Measurements from ENCODE around the gene GPR25. TPM values are rescaled to one million over a fixed set of nuclear protein-coding genes. Genes with fewer than 3 reads are reported as not detected.

The GPR25 gene
- total RNA-seq, 4 donors from 2014 or later = 0.24 TPM; not detected in 3

DNA sequence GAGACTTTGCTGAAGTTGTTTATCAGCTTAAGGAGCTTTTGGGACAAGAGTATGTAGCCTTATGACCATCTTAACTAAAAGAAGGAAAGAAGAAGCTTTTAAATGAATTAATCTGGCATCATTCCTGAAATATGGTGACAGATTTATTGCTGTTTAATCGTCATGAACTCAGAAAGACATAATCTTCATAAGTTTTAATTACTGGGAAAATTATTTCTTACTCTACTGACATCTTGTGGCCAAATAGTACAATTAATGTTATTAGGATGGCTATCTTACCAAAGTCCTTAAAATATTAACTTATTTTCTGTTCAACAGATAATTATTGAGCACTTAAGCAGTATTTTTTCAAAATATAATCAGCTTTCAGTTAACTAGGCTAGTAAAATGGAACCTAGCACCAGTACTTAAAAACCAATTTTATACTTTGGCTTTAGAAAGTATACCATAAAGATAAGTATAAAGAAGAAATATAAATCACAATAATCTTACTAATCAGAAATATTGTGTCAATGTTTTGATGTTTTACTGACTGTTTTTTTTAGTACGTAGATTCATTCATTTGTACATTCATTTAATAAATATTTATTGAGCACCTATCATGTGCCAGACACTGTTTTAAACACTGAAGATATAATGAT lies 34.7 kb upstream of the GPR25 start:
- TF ChIP-seq, protein P1, sequence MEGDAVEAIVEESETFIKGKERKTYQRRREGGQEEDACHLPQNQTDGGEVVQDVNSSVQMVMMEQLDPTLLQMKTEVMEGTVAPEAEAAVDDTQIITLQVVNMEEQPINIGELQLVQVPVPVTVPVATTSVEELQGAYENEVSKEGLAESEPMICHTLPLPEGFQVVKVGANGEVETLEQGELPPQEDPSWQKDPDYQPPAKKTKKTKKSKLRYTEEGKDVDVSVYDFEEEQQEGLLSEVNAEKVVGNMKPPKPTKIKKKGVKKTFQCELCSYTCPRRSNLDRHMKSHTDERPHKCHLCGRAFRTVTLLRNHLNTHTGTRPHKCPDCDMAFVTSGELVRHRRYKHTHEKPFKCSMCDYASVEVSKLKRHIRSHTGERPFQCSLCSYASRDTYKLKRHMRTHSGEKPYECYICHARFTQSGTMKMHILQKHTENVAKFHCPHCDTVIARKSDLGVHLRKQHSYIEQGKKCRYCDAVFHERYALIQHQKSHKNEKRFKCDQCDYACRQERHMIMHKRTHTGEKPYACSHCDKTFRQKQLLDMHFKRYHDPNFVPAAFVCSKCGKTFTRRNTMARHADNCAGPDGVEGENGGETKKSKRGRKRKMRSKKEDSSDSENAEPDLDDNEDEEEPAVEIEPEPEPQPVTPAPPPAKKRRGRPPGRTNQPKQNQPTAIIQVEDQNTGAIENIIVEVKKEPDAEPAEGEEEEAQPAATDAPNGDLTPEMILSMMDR (IDR thresholded peaks at IDR 0.05 in 4 of 5, conservative IDR thresholded peaks at IDR 0.05 in 1 of 5) = peak in 2 of 5 experiments; percentile 10 to 32
- no peak for TF ChIP-seq POLR2A (IDR thresholded peaks at IDR 0.05)
- in situ Hi-C loops (cut with MboI; ENCODE audit: low sequenced_read_pairs in 4 of 4) (no loop called here), intact Hi-C loops (cut with DNase I; ENCODE audit: low total_unique reads) (no loop called here)
- Histone ChIP-seq H3K9me3 (no peaks in the 10 kb centered on the region), H3K27ac (no peak overlapping the region), H3K4me1 (no peaks in the 10 kb centered on the region), H3K36me3 (peaks cover 0 to 3% of the 10 kb centered on the region in 2 donors), H3K4me3 (no peak overlapping the region), H3K27me3 (no peaks in the 10 kb centered on the region)
- DNase-seq (no peak), ATAC-seq (no peak)

DNA sequence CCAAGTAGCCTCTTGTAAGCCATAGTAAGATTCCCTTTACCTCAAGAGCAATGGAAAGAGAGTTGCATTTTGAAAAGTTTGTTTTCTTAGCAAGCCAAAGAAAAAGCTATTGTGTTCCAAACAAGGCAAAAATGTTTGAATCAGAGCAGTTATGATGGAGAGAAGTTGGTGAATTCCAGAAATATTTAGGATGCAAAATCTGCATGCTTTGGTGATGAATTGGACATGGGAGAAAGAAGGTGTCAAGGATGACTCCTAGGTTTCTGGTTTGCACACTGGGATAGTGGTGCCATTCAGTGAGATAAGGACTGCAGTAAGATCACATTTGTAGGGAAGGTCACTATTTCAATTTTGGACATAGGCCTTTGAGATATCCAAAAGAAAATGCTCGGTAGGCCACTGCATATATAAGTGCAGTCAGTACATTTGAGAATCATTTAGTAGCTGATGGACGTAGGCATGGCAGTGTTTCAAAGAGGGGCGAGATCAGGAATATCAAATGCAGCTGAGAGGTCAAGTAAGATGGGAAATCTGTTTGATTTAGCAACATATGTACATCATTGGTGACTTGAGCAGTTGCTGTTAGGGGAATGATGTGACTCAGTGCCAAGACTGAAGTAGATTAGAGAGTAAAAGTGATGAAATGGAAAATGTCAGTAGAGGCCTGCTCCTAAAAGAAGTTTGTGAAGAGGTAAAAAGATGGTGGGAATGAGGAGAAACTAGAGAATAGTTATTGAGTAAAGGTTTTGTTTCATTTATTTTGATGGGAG lies 33.9 kb upstream of the GPR25 start:
- intact Hi-C loops (cut with DNase I; ENCODE audit: low total_unique reads) (no loop called here), in situ Hi-C loops (cut with MboI; ENCODE audit: low sequenced_read_pairs in 4 of 4) (no loop called here)
- DNase-seq (no peak), ATAC-seq (no peak)
- peaks cover 0 to 4% of the 10 kb centered on the region in 2 donors for H3K36me3 ChIP-seq
- TF ChIP-seq POLR2A (IDR thresholded peaks at IDR 0.05) = no peak
- TF ChIP-seq, protein P1 (IDR thresholded peaks at IDR 0.05 in 4 of 5, conservative IDR thresholded peaks at IDR 0.05 in 1 of 5) = no peak
- H3K27me3 ChIP-seq = no peaks in the 10 kb centered on the region
- H3K27ac ChIP-seq = no peak overlapping the region
- no peaks in the 10 kb centered on the region for H3K9me3 ChIP-seq
- H3K4me1 ChIP-seq = no peaks in the 10 kb centered on the region
- H3K4me3 ChIP-seq = no peak overlapping the region

DNA sequence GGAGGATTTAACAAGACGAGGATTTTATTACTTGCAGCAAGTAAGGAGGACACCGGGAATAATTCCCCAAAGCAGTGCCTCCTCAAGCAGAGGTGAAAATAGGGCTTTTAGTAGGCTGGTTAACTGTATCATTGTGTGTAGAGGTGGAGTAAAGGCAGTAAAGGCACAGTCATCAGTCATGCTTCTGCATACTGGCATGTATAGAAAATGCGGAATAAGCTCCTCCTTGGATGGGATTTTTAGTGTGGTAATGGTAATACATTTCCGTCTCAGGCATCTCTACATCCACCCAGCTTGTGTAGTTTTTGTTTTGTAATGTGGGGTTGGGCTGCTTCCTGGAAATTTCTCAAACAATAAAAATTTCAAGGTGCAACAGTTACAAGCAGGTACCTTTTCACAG lies 27.4 kb upstream of the GPR25 start:
- no peak for ATAC-seq
- in situ Hi-C loops (cut with MboI; ENCODE audit: low sequenced_read_pairs in 4 of 4) (no loop called here), intact Hi-C loops (cut with DNase I; ENCODE audit: low total_unique reads) (no loop called here)
- Histone ChIP-seq H3K9me3 (no peaks in the 10 kb centered on the region), H3K36me3 (peaks cover 0 to 41% of the 10 kb centered on the region in 2 donors), H3K27me3 (no peaks in the 10 kb centered on the region), H3K4me3 (no peak overlapping the region), H3K4me1 (no peaks in the 10 kb centered on the region), H3K27ac (no peak overlapping the region)
- TF ChIP-seq, protein P1 (IDR thresholded peaks at IDR 0.05 in 4 of 5, conservative IDR thresholded peaks at IDR 0.05 in 1 of 5) = no peak
- TF ChIP-seq POLR2A (IDR thresholded peaks at IDR 0.05) = no peak
- DNase-seq = no peak

DNA sequence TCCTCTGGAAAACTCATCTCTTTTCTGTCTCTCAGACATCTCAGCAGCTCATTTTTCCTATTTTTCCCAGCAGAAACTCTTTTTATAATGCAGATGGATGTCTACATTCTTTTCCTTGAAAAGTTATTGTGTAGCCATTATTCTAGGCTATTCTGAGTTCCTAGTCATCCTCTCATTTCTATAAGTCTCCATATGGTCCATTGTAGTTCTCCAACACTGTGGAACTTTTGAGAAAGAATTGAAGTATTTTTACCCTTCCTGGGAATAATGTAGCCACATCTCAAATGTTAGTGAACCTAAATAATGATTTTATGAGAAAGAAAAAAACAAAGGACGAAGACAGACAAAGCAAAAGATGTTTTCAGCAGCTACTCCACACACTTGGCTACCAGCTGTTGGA lies 26.4 kb upstream of the GPR25 start:
- in situ Hi-C loops (cut with MboI; ENCODE audit: low sequenced_read_pairs in 4 of 4) (no loop called here), intact Hi-C loops (cut with DNase I; ENCODE audit: low total_unique reads) (no loop called here)
- no peak for ATAC-seq
- H3K4me3 ChIP-seq = no peak overlapping the region
- no peaks in the 10 kb centered on the region for H3K9me3 ChIP-seq
- peaks cover 0 to 44% of the 10 kb centered on the region in 2 donors for H3K36me3 ChIP-seq
- no peaks in the 10 kb centered on the region for H3K4me1 ChIP-seq
- no peak overlapping the region for H3K27ac ChIP-seq
- no peaks in the 10 kb centered on the region for H3K27me3 ChIP-seq
- DNase-seq = no peak
- TF ChIP-seq POLR2A (IDR thresholded peaks at IDR 0.05) = no peak
- TF ChIP-seq, protein P1 (IDR thresholded peaks at IDR 0.05 in 4 of 5, conservative IDR thresholded peaks at IDR 0.05 in 1 of 5) = no peak

Data from gastrocnemius medialis (tissue), 4 donors.